ENCODE data around the gene SYNJ1. TPM values are rescaled to one million over a fixed set of nuclear protein-coding genes. Genes with fewer than 3 reads are reported as not detected.
"Not testable (repeated sequence)": the region's sequence is repeated elsewhere in the genome, so short reads cannot be mapped to it uniquely, and the experiment has no call there.

The SYNJ1 gene
- total and polyA plus RNA-seq, 7 donors = 5.9 to 14.8 (median 10.8) TPM

- H3K27me3 ChIP-seq (ENCODE audit: insufficient read depth in 3 of 3, low read length in 2 of 3) = no peaks in the 10 kb centered on the region
- peaks cover 7 to 30% of the 10 kb centered on the region in 2 donors for H3K36me3 ChIP-seq (ENCODE audit: insufficient read depth in 1 of 2, low read depth in 1 of 2)
- H3K9me3 ChIP-seq = no peaks in the 10 kb centered on the region
- no peak overlapping the region for H3K4me3 ChIP-seq
- TF ChIP-seq CTCF (IDR thresholded peaks at IDR 0.05) = no peak
- DNase-seq = no peak
- no peaks in the 10 kb centered on the region for H3K4me1 ChIP-seq
- no peak for ATAC-seq
- WGBS, 3 donors = 82 to 84% (median 83%) methylated on average over 2 of the region's 2 CpGs
- intact Hi-C loops (cut with DNase I) = no loop called here
- H3K27ac ChIP-seq = no peak overlapping the region
Measured at GRCh38 chr21:32698286-32698685, 29.5 kb downstream of the SYNJ1 start.

GRCh38 chr21:32695482-32695881 is 32.3 kb downstream of the SYNJ1 start:
- DNase-seq; intact Hi-C loops (cut with DNase I); H3K27ac ChIP-seq; H3K27me3 ChIP-seq (ENCODE audit: insufficient read depth in 3 of 3, low read length in 2 of 3); ATAC-seq; H3K9me3 ChIP-seq; H3K4me3 ChIP-seq; H3K4me1 ChIP-seq: not testable (repeated sequence)
- peaks cover 7 to 52% of the 10 kb centered on the region in 2 donors for H3K36me3 ChIP-seq (ENCODE audit: insufficient read depth in 1 of 2, low read depth in 1 of 2)
- 96 to 98% (median 97%) methylated on average over 7 of the region's 7 CpGs for WGBS, 3 donors

- intact Hi-C loops (cut with DNase I) = no loop called here
- no peak for TF ChIP-seq CTCF (IDR thresholded peaks at IDR 0.05)
- Histone ChIP-seq H3K4me3 (no peak overlapping the region), H3K27ac (no peak overlapping the region), H3K4me1 (no peaks in the 10 kb centered on the region), H3K27me3 (ENCODE audit: insufficient read depth in 3 of 3, low read length in 2 of 3) (no peaks in the 10 kb centered on the region), H3K36me3 (ENCODE audit: insufficient read depth in 1 of 2, low read depth in 1 of 2) (peaks cover 0 to 52% of the 10 kb centered on the region in 2 donors), H3K9me3 (no peaks in the 10 kb centered on the region)
- ATAC-seq (no peak), DNase-seq (no peak)
Measured at GRCh38 chr21:32693581-32693980, 34.2 kb downstream of the SYNJ1 start.

GRCh38 chr21:32690085-32690484 is 37.7 kb downstream of the SYNJ1 start:
- Histone ChIP-seq H3K4me3 (no peak overlapping the region), H3K9me3 (no peaks in the 10 kb centered on the region), H3K27me3 (ENCODE audit: insufficient read depth in 3 of 3, low read length in 2 of 3) (no peaks in the 10 kb centered on the region), H3K27ac (no peak overlapping the region), H3K36me3 (ENCODE audit: insufficient read depth in 1 of 2, low read depth in 1 of 2) (peaks cover 0 to 79% of the 10 kb centered on the region in 2 donors), H3K4me1 (no peaks in the 10 kb centered on the region)
- WGBS, 3 donors = 25 to 56% (median 50%) methylated on average over 3 of the region's 3 CpGs
- DNase-seq (no peak), ATAC-seq (no peak)
- no peak for TF ChIP-seq CTCF (IDR thresholded peaks at IDR 0.05)
- intact Hi-C loops (cut with DNase I) = no loop called here

GRCh38 chr21:32687643-32688345 is 40.0 kb downstream of the SYNJ1 start:
- Histone ChIP-seq H3K36me3 (ENCODE audit: insufficient read depth in 1 of 2, low read depth in 1 of 2) (peaks cover 0 to 69% of the 10 kb centered on the region in 2 donors), H3K9me3 (no peaks in the 10 kb centered on the region), H3K4me1 (no peaks in the 10 kb centered on the region), H3K4me3 (no peak overlapping the region), H3K27ac (no peak overlapping the region), H3K27me3 (ENCODE audit: insufficient read depth in 3 of 3, low read length in 2 of 3) (no peaks in the 10 kb centered on the region)
- intact Hi-C loops (cut with DNase I) = no loop called here
- DNase-seq (no peak), ATAC-seq (no peak)
- 80 to 89% (median 86%) methylated on average over 4 of the region's 4 CpGs for WGBS, 3 donors
- TF ChIP-seq CTCF (IDR thresholded peaks at IDR 0.05) = no peak

All from psoas muscle (tissue), 8 donors.